Measurements from ENCODE around the gene LGR6.

GRCh38 chr1:202214089-202214843 is 20.7 kb downstream of the LGR6 start:
- TF ChIP-seq CTCF (IDR thresholded peaks at IDR 0.05) (no peak), POLR2A (IDR thresholded peaks at IDR 0.05) (no peak)

Data from right lobe of liver (tissue), 4 donors.